Neural cell (in vitro differentiated cells): ENCODE results near the gene RORC. TPM values are rescaled to one million over a fixed set of nuclear protein-coding genes. Genes with fewer than 3 reads are reported as not detected.

Experiments
- H2AFZ ChIP-seq: fragments of 200-600, 300-800 bp; sonication (generic), shearing (Covaris generic); 2 replicates; pipeline ENCODE4 v1.6.0; 2014; ENCODE audit warnings: low read depth, mild to moderate bottlenecking, antibody characterized with exemption, low read length, moderate library complexity
- H3F3A ChIP-seq: fragments of 200-600 bp; shearing (Covaris generic); 2 replicates; pipeline ENCODE4 v1.6.1; 2016; ENCODE audit warnings: mild to moderate bottlenecking, moderate library complexity, mixed read lengths, antibody characterized with exemption, low read length; ENCODE audit not compliant: insufficient read depth, poor library complexity, severe bottlenecking
- H3K27ac ChIP-seq: fragments of 200-600, 300-800 bp; sonication (generic), shearing (Covaris generic); 2 replicates; pipeline ENCODE4 v1.5.1; 2014; ENCODE audit warnings: mild to moderate bottlenecking, low read length, moderate library complexity
- H3K27me3 ChIP-seq: fragments of 300-800, 200-600 bp; sonication (generic), shearing (Covaris generic); 2 replicates; pipeline ENCODE4 v1.6.0; 2014; ENCODE audit warnings: mild to moderate bottlenecking, low read depth, low read length, moderate library complexity; ENCODE audit not compliant: insufficient read depth
- H3K36me3 ChIP-seq: fragments of 300-800, 200-600 bp; sonication (generic), shearing (Covaris generic); 2 replicates; pipeline ENCODE4 v1.5.1; 2014; ENCODE audit warnings: mild to moderate bottlenecking, antibody characterized with exemption, low read length, moderate library complexity; ENCODE audit not compliant: insufficient read depth
- H3K4me2 ChIP-seq: fragments of 300-800, 200-600 bp; sonication (generic), shearing (Covaris generic); 2 replicates; pipeline ENCODE4 v1.6.0; 2014; ENCODE audit warnings: mild to moderate bottlenecking, low read length
- H3K4me3 ChIP-seq: fragments of 300-800, 200-600 bp; sonication (generic), shearing (Covaris generic); 2 replicates; pipeline ENCODE4 v1.5.1; 2014; ENCODE audit warnings: mild to moderate bottlenecking, low read length, moderate library complexity
- H3K79me2 ChIP-seq: fragments of 200-600 bp; shearing (Covaris generic); replicated peaks from 2 replicates; pipeline ENCODE4 v1.6.0; 2014; ENCODE audit warnings: mild to moderate bottlenecking, low read length, moderate library complexity; ENCODE audit not compliant: insufficient read depth
- H3K9ac ChIP-seq: fragments of 300-800, 200-600 bp; sonication (generic), shearing (Covaris generic); 2 replicates; pipeline ENCODE4 v1.6.1; 2016; ENCODE audit warnings: mild to moderate bottlenecking, low read length, mixed read lengths
- H3K9me2 ChIP-seq: fragments of 200-600 bp; shearing (Covaris generic); 2 replicates; pipeline ENCODE4 v1.6.1; 2016; ENCODE audit warnings: mild to moderate bottlenecking, low read length, mixed read lengths; ENCODE audit not compliant: insufficient read depth
- H3K9me3 ChIP-seq: fragments of 200-600, 300-800 bp; sonication (generic), shearing (Covaris generic); 2 replicates; pipeline ENCODE4 v1.6.1; 2016; ENCODE audit warnings: mild to moderate bottlenecking, mixed run types, low read length, moderate library complexity, mixed read lengths
- H4K20me1 ChIP-seq: fragments of 200-600 bp; shearing (Covaris generic); 2 replicates; pipeline ENCODE4 v1.6.1; 2016; ENCODE audit warnings: mild to moderate bottlenecking, mixed run types; ENCODE audit not compliant: insufficient read depth
- CTCF ChIP-seq: fragments of 450-650 bp; IDR thresholded peaks from 2 replicates; pipeline ENCODE4 v1.5.1; 2014; ENCODE audit warnings: antibody characterized with exemption, mild to moderate bottlenecking, moderate library complexity; ENCODE audit not compliant: poor library complexity, severe bottlenecking
- EP300 ChIP-seq: fragments of 450-650 bp; conservative IDR thresholded peaks from 2 replicates; pipeline ENCODE4 v1.6.1; 2014; ENCODE audit warnings: antibody characterized with exemption, mild to moderate bottlenecking, moderate library complexity; ENCODE audit not compliant: poor library complexity, severe bottlenecking
- EZH2 ChIP-seq: fragments of 200-600, 300-800 bp; shearing (Covaris generic), sonication (generic); IDR thresholded peaks from 2 replicates; pipeline ENCODE4 v1.6.1; 2014; ENCODE audit warnings: antibody characterized with exemption, low read length, borderline replicate concordance, mild to moderate bottlenecking; ENCODE audit not compliant: insufficient read depth, poor library complexity, severe bottlenecking
- MXI1 ChIP-seq: fragments of 450-650 bp; conservative IDR thresholded peaks from 2 replicates; pipeline ENCODE4 v1.6.1; 2014; ENCODE audit warnings: antibody characterized with exemption, mild to moderate bottlenecking; ENCODE audit not compliant: poor library complexity, severe bottlenecking
- POLR2AphosphoS5 ChIP-seq: IDR thresholded peaks from 2 replicates; pipeline ENCODE4 v1.6.1; 2012
- RAD21 ChIP-seq: fragments of 450-650 bp; conservative IDR thresholded peaks from 2 replicates; pipeline ENCODE4 v1.6.1; 2014; ENCODE audit warnings: antibody characterized with exemption, mild to moderate bottlenecking, moderate library complexity
- REST ChIP-seq: IDR thresholded peaks from 2 replicates; pipeline ENCODE4 v1.6.1; 2012; ENCODE audit warnings: borderline replicate concordance
- SMC3 ChIP-seq: fragments of 450-650 bp; conservative IDR thresholded peaks from 2 replicates; pipeline ENCODE4 v1.6.1; 2014; ENCODE audit warnings: antibody characterized with exemption, mild to moderate bottlenecking, moderate library complexity; ENCODE audit not compliant: poor library complexity
- TAF1 ChIP-seq: IDR thresholded peaks from 2 replicates; pipeline ENCODE4 v1.6.1; 2012; ENCODE audit warnings: low read depth
- polyA plus RNA-seq: library from polyadenylated mRNA; depleted of rRNA; stranded (reverse); fragments of >200 nt; gene quantifications from 2 replicates; pipeline ENCODE4 v1.2.3, GENCODE V29; 2014
- small RNA-seq, 3 experiments: library from RNA; depleted of rRNA; stranded (forward); fragments of <200 nt; gene quantifications; one replicate each; pipeline ENCODE3, GENCODE V24; 2012

Gene RORC
- polyA plus RNA-seq, 1 donor from 2014 or later, result 0.45 TPM

DNA sequence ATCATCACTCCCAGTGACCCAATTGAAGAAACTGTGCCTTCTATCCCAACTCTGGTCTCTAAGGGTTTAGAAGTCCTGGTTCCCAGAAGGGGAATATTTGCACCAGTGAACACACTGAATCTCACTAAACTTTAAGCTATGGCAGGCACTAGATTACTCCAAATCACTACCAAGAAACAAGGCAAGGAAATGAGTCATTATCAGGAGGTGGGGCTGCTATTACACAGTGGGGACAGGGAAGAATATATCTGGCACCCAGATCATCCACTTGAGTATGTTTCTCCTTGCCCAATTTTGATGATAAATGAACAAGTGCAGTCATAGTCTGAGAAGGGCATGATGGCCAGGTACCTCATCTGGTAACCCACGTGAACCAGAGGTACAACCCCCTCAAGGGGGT is 75.3 kb downstream of the RORC start:
- TF ChIP-seq RAD21 (no peak), EZH2 (no peak), TAF1 (no peak), MXI1 (no peak), POLR2AphosphoS5 (no peak), CTCF (no peak), SMC3 (no peak), REST (no peak), EP300 (no peak)
- no peak overlapping the region for H3K27ac ChIP-seq
- no peaks in the 10 kb centered on the region for H3K79me2 ChIP-seq
- no peaks in the 10 kb centered on the region for H3F3A ChIP-seq
- no peaks in the 10 kb centered on the region for H3K27me3 ChIP-seq
- H4K20me1 ChIP-seq, result no peaks in the 10 kb centered on the region
- H3K9me3 ChIP-seq, result no peaks in the 10 kb centered on the region
- H3K9ac ChIP-seq, result no peak overlapping the region
- H3K36me3 ChIP-seq, result peaks cover 2% of the 10 kb centered on the region
- H3K9me2 ChIP-seq, result no peaks in the 10 kb centered on the region
- no peak overlapping the region for H3K4me3 ChIP-seq
- no peak overlapping the region for H2AFZ ChIP-seq
- no peak overlapping the region for H3K4me2 ChIP-seq

Small RNAs within 50 kb of the gene (small RNA-seq; reads per million reads assigned to genes)
- 0 to 1.2 (median 0) reads per million in 3 experiments for gene RF00019

Other genes starting within 250 kb of the RORC start
- 30.2 and 32.4 TPM in 2 replicates for gene SNX27, start 219.8 kb downstream of the RORC start, polyA plus RNA-seq
- gene CELF3, start 115.0 kb downstream of the RORC start, polyA plus RNA-seq, result 89.0 and 137 TPM in 2 replicates
- 23.5 and 23.6 TPM in 2 replicates for gene RIIAD1, start 110.3 kb downstream of the RORC start, polyA plus RNA-seq
- gene MRPL9, start 68.3 kb downstream of the RORC start, polyA plus RNA-seq, result 119 and 134 TPM in 2 replicates
- gene TDRKH, start 41.3 kb downstream of the RORC start, polyA plus RNA-seq, result 19.5 and 26.5 TPM in 2 replicates
- gene LINGO4, start 26.4 kb downstream of the RORC start, polyA plus RNA-seq, result not detected in 2 replicates
- not detected in 2 replicates for gene C2CD4D, start 8.0 kb upstream of the RORC start, polyA plus RNA-seq
- not detected in 2 replicates for gene THEM5, start 21.9 kb upstream of the RORC start, polyA plus RNA-seq
- gene THEM4, start 77.7 kb upstream of the RORC start, polyA plus RNA-seq, result 11.3 and 13.3 TPM in 2 replicates
- gene S100A10, start 162.1 kb upstream of the RORC start, polyA plus RNA-seq, result 16.5 and 24.5 TPM in 2 replicates
- not detected in 2 replicates for gene S100A11, start 205.2 kb upstream of the RORC start, polyA plus RNA-seq